ENCODE data around the gene RAMAC.

The RAMAC gene

GRCh38 chr15:82950746-82951370 lies 35.2 kb upstream of the RAMAC start:
- Histone ChIP-seq H3K4me1 (ENCODE audit: control insufficient read depth in 1 of 2, insufficient read depth in 2 of 2, low read length in 2 of 2) (peaks cover 0 to 4% of the 10 kb centered on the region in 2 donors), H3K27ac (ENCODE audit: low read length) (no peak overlapping the region)

GRCh38 chr15:82951472-82952157 lies 34.4 kb upstream of the RAMAC start:
- peak overlapping the region; percentile 48 to 69 for H3K4me3 ChIP-seq (ENCODE audit: low read depth in 1 of 2, low read length in 2 of 2)

More at GRCh38 chr15:82950746-82951370, 35.2 kb upstream of the RAMAC start:
- Histone ChIP-seq H3K27me3 (ENCODE audit: low read depth, low read length) (no peaks in the 10 kb centered on the region), H3K4me3 (ENCODE audit: low read depth in 1 of 2, low read length in 2 of 2) (no peak overlapping the region), H3K9me3 (ENCODE audit: control insufficient read depth in 1 of 2, low read length in 2 of 2) (no peaks in the 10 kb centered on the region), H3K36me3 (ENCODE audit: control insufficient read depth in 1 of 2, insufficient read depth in 2 of 2, low read length in 2 of 2) (no peaks in the 10 kb centered on the region)

GRCh38 chr15:82952158-82953081 lies 33.6 kb upstream of the RAMAC start, which contains the start of gene HOMER2:
Gene HOMER2 (minus strand): TSS chr15:82952720. CDS start chr15:82952535, 185 bp downstream.
- Histone ChIP-seq H3K27me3 (ENCODE audit: low read depth, low read length) (no peaks in the 10 kb centered on the region), H3K36me3 (ENCODE audit: control insufficient read depth in 1 of 2, insufficient read depth in 2 of 2, low read length in 2 of 2) (no peaks in the 10 kb centered on the region), H3K4me3 (ENCODE audit: low read depth in 1 of 2, low read length in 2 of 2) (peak within 1 kb of the TSS; percentile 48 to 69), H3K27ac (ENCODE audit: low read length) (no peak within 1 kb of the TSS), H3K9me3 (ENCODE audit: control insufficient read depth in 1 of 2, low read length in 2 of 2) (no peaks in the 10 kb centered on the region), H3K4me1 (ENCODE audit: control insufficient read depth in 1 of 2, insufficient read depth in 2 of 2, low read length in 2 of 2) (peaks cover 0 to 4% of the 10 kb centered on the region in 2 donors)

More at GRCh38 chr15:82951472-82952157, 34.4 kb upstream of the RAMAC start:
- no peaks in the 10 kb centered on the region for H3K36me3 ChIP-seq (ENCODE audit: control insufficient read depth in 1 of 2, insufficient read depth in 2 of 2, low read length in 2 of 2)
- no peak overlapping the region for H3K27ac ChIP-seq (ENCODE audit: low read length)
- no peaks in the 10 kb centered on the region for H3K9me3 ChIP-seq (ENCODE audit: control insufficient read depth in 1 of 2, low read length in 2 of 2)
- peaks cover 0 to 4% of the 10 kb centered on the region in 2 donors for H3K4me1 ChIP-seq (ENCODE audit: control insufficient read depth in 1 of 2, insufficient read depth in 2 of 2, low read length in 2 of 2)
- no peaks in the 10 kb centered on the region for H3K27me3 ChIP-seq (ENCODE audit: low read depth, low read length)

- Histone ChIP-seq H3K27ac (ENCODE audit: low read length) (no peak overlapping the region), H3K4me3 (ENCODE audit: low read depth in 1 of 2, low read length in 2 of 2) (no peak overlapping the region), H3K36me3 (ENCODE audit: control insufficient read depth in 1 of 2, insufficient read depth in 2 of 2, low read length in 2 of 2) (no peaks in the 10 kb centered on the region), H3K27me3 (ENCODE audit: low read depth, low read length) (no peaks in the 10 kb centered on the region), H3K4me1 (ENCODE audit: control insufficient read depth in 1 of 2, insufficient read depth in 2 of 2, low read length in 2 of 2) (no peaks in the 10 kb centered on the region), H3K9me3 (ENCODE audit: control insufficient read depth in 1 of 2, low read length in 2 of 2) (no peaks in the 10 kb centered on the region)
Observed at GRCh38 chr15:82958638-82959037, 27.4 kb upstream of the RAMAC start.

- no peaks in the 10 kb centered on the region for H3K27me3 ChIP-seq (ENCODE audit: low read depth, low read length)
- no peaks in the 10 kb centered on the region for H3K4me1 ChIP-seq (ENCODE audit: control insufficient read depth in 1 of 2, insufficient read depth in 2 of 2, low read length in 2 of 2)
- H3K36me3 ChIP-seq (ENCODE audit: control insufficient read depth in 1 of 2, insufficient read depth in 2 of 2, low read length in 2 of 2), result no peaks in the 10 kb centered on the region
- H3K27ac ChIP-seq (ENCODE audit: low read length), result no peak overlapping the region
- no peaks in the 10 kb centered on the region for H3K9me3 ChIP-seq (ENCODE audit: control insufficient read depth in 1 of 2, low read length in 2 of 2)
- no peak overlapping the region for H3K4me3 ChIP-seq (ENCODE audit: low read depth in 1 of 2, low read length in 2 of 2)
Observed at GRCh38 chr15:82959423-82959822, 26.6 kb upstream of the RAMAC start.

DNA sequence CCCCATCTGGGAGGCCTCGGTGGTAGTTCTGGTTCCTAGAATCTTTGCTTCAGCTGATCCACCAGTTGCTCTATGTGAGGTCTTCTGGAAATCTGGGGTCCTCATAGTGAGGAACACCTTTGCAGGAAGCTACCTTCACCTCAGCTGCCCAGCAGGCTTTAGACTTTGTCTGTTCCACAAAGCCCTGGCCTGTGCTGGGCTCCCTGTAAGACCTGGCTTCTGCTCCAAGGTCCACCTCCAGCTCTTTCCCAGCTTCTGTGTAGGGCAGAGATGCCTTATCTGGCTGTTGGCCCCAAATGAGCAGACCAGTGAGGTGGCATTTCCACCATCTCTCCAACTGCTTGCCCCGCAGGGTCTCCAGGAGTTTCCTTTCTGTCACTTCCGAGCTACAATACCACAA lies 25.2 kb upstream of the RAMAC start:
- H3K4me3 ChIP-seq (ENCODE audit: low read depth in 1 of 2, low read length in 2 of 2), result no peak overlapping the region
- no peaks in the 10 kb centered on the region for H3K27me3 ChIP-seq (ENCODE audit: low read depth, low read length)

DNA sequence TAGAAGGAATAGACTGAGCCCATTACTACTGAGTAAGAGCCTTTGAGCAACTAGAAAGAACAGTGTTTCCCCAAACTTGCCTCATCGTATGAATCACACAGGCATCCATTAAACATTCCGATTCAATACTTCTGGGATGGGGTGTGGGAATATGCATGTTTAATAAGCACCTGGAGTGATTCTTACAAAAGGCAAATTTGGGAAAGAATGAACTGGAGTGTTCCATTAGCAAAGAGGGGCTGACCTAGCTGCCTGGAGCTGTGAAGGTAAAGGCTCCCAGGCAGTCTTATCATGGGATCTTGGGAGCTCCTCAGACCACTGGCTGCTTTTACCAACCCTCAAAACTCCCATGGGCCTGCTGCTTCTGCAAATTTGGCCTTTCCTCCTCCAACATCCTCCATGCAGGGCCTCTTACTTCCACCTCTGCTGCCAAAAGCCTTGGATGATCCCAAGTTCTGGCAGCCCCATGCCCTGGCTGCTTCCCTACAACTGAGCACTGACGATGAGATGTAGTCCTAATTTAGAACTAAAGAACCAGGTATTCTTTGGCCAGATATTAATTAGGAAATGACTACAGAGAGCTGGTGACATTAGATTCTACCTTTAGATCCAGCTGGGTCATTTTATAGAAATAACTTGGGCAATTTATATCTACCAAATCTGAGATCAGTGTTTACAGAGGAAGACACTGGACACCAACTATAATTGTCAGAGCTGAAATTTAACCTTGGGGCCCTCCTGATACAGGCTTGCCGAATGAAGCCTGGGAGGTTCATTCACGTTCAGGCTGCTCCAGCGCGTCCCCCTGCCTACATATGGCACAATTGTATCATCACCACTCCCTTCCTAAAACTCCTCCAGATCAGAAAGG lies 22.3 kb upstream of the RAMAC start:
- no peaks in the 10 kb centered on the region for H3K9me3 ChIP-seq (ENCODE audit: control insufficient read depth in 1 of 2, low read length in 2 of 2)
- no peak overlapping the region for H3K27ac ChIP-seq (ENCODE audit: low read length)
- H3K27me3 ChIP-seq (ENCODE audit: low read depth, low read length), result no peaks in the 10 kb centered on the region
- no peaks in the 10 kb centered on the region for H3K4me1 ChIP-seq (ENCODE audit: control insufficient read depth in 1 of 2, insufficient read depth in 2 of 2, low read length in 2 of 2)
- no peaks in the 10 kb centered on the region for H3K36me3 ChIP-seq (ENCODE audit: control insufficient read depth in 1 of 2, insufficient read depth in 2 of 2, low read length in 2 of 2)
- no peak overlapping the region for H3K4me3 ChIP-seq (ENCODE audit: low read depth in 1 of 2, low read length in 2 of 2)

More for the DNA sequence above, 25.2 kb upstream of the RAMAC start:
- Histone ChIP-seq H3K36me3 (ENCODE audit: control insufficient read depth in 1 of 2, insufficient read depth in 2 of 2, low read length in 2 of 2) (no peaks in the 10 kb centered on the region), H3K27ac (ENCODE audit: low read length) (no peak overlapping the region), H3K9me3 (ENCODE audit: control insufficient read depth in 1 of 2, low read length in 2 of 2) (no peaks in the 10 kb centered on the region), H3K4me1 (ENCODE audit: control insufficient read depth in 1 of 2, insufficient read depth in 2 of 2, low read length in 2 of 2) (no peaks in the 10 kb centered on the region)

DNA sequence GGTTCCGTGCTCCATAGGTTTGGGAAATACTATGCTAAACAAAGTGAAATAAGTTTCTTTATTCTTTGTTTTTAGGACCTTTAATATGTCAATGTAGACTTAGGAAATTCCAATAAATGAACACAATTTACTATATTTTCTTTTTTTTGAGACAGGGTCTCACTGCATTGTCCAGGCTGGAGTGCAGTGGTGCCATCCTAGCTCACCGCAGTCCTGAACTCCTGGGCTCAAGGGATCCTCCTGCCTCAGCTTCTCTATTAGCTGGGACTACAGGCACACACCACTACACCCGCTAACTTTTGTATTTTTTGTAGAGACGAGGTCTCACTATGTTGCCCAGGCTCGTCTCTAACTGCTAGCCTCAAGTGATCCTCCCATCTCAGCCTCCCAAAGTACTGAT lies 21.1 kb upstream of the RAMAC start:
- Histone ChIP-seq H3K9me3 (ENCODE audit: control insufficient read depth in 1 of 2, low read length in 2 of 2) (no peaks in the 10 kb centered on the region), H3K27ac (ENCODE audit: low read length) (no peak overlapping the region), H3K36me3 (ENCODE audit: control insufficient read depth in 1 of 2, insufficient read depth in 2 of 2, low read length in 2 of 2) (no peaks in the 10 kb centered on the region), H3K27me3 (ENCODE audit: low read depth, low read length) (no peaks in the 10 kb centered on the region), H3K4me1 (ENCODE audit: control insufficient read depth in 1 of 2, insufficient read depth in 2 of 2, low read length in 2 of 2) (no peaks in the 10 kb centered on the region), H3K4me3 (ENCODE audit: low read depth in 1 of 2, low read length in 2 of 2) (no peak overlapping the region)

DNA sequence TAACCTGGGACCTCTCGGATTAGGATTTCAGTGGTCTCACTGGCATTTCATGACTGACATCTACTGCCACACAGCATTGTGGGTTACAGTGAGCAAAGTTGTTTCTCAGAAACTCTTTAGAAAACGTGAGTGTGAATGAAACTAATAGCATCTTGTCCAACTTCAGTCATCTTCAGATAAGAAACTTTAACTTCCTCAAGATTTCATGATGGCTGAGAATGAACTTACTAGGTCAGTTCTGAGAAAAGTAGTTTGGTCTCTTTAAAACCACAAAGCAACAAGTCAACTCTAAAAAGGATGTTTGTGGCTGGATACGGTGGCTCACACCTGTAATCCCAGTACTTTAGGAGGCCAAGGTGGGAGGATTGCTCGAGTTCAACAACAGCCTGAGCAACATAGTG lies 19.3 kb upstream of the RAMAC start:
- Histone ChIP-seq H3K27me3 (ENCODE audit: low read depth, low read length) (no peaks in the 10 kb centered on the region), H3K27ac (ENCODE audit: low read length) (no peak overlapping the region), H3K4me1 (ENCODE audit: control insufficient read depth in 1 of 2, insufficient read depth in 2 of 2, low read length in 2 of 2) (no peaks in the 10 kb centered on the region), H3K9me3 (ENCODE audit: control insufficient read depth in 1 of 2, low read length in 2 of 2) (no peaks in the 10 kb centered on the region), H3K4me3 (ENCODE audit: low read depth in 1 of 2, low read length in 2 of 2) (no peak overlapping the region), H3K36me3 (ENCODE audit: control insufficient read depth in 1 of 2, insufficient read depth in 2 of 2, low read length in 2 of 2) (no peaks in the 10 kb centered on the region)

DNA sequence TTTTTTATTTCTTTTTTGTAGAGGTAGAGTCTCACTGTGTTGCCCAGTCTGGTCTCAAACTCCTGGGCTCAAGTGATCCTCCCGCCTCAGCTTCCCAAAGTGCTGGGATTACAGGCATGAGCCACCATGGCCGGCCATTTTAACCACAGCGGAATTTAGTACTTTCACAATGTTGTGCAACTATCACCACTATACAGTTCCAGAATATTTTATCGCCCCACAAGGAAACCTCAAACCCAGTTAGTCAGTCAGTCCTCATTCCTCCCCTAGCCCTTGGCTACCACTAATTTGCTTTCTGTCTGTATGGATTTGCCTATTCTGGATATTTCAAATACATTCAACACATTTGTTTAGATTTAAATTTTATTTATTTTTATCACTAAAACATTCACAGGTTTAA lies 17.9 kb upstream of the RAMAC start:
- no peak overlapping the region for H3K4me3 ChIP-seq (ENCODE audit: low read depth in 1 of 2, low read length in 2 of 2)
- no peaks in the 10 kb centered on the region for H3K36me3 ChIP-seq (ENCODE audit: control insufficient read depth in 1 of 2, insufficient read depth in 2 of 2, low read length in 2 of 2)
- H3K27ac ChIP-seq (ENCODE audit: low read length), result no peak overlapping the region
- H3K9me3 ChIP-seq (ENCODE audit: control insufficient read depth in 1 of 2, low read length in 2 of 2), result no peaks in the 10 kb centered on the region
- no peaks in the 10 kb centered on the region for H3K27me3 ChIP-seq (ENCODE audit: low read depth, low read length)
- no peaks in the 10 kb centered on the region for H3K4me1 ChIP-seq (ENCODE audit: control insufficient read depth in 1 of 2, insufficient read depth in 2 of 2, low read length in 2 of 2)
